NCI-H2081 treated with DMSO at 0.1 percent for 48 hours (cell line): ENCODE measurements around the gene DVL2.
"Not testable (repeated sequence)": the region's sequence is repeated elsewhere in the genome, so short reads cannot be mapped to it uniquely, and the experiment has no call there.

Experiments used
- DNase-seq: peaks from one replicate; lab custom pipeline; 2025; lab: John Stamatoyannopoulos, UW

DVL2 gene

GRCh38 chr17:7196651-7197401, 37.5 kb downstream of the DVL2 start:
- DNase-seq = no peak

GRCh38 chr17:7195971-7196370, 38.3 kb downstream of the DVL2 start:
- no peak for DNase-seq

- no peak for DNase-seq
Measured at GRCh38 chr17:7192271-7192937, 41.9 kb downstream of the DVL2 start.

- no peak for DNase-seq
Measured at GRCh38 chr17:7191571-7192270, 42.6 kb downstream of the DVL2 start.

- DNase-seq = no peak
Measured at GRCh38 chr17:7191069-7191468, 43.2 kb downstream of the DVL2 start.

GRCh38 chr17:7190276-7190917, 43.9 kb downstream of the DVL2 start:
- DNase-seq = no peak

- no peak for DNase-seq
Measured at GRCh38 chr17:7186241-7186640, 48.1 kb downstream of the DVL2 start.

GRCh38 chr17:7184647-7185046, 49.7 kb downstream of the DVL2 start:
- DNase-seq = no peak

- DNase-seq = no peak
Measured at GRCh38 chr17:7184091-7184488, 50.2 kb downstream of the DVL2 start.

- no peak for DNase-seq
Measured at GRCh38 chr17:7183433-7184090, 50.8 kb downstream of the DVL2 start.

GRCh38 chr17:7182101-7182500, 52.2 kb downstream of the DVL2 start:
- DNase-seq = not testable (repeated sequence)

GRCh38 chr17:7179317-7180254, 54.7 kb downstream of the DVL2 start, which contains the start of gene ASGR1:
TSS of gene ASGR1 (minus strand) at chr17:7179370. CDS start at chr17:7178563, 807 bp downstream.
- DNase-seq = no peak

GRCh38 chr17:7178973-7179316, 55.4 kb downstream of the DVL2 start:
- DNase-seq = no peak

GRCh38 chr17:7177954-7178477, 56.3 kb downstream of the DVL2 start:
- no peak for DNase-seq

- no peak for DNase-seq
Measured at GRCh38 chr17:7177191-7177953, 56.9 kb downstream of the DVL2 start.

- DNase-seq = no peak
Measured at GRCh38 chr17:7176841-7177190, 57.5 kb downstream of the DVL2 start.

- DNase-seq = no peak
Measured at GRCh38 chr17:7176107-7176840, 58.0 kb downstream of the DVL2 start.
